NCI-H128 (cell line): Measurements from ENCODE around the gene ARHGEF28.

Source experiments
- DNase-seq: peaks from one replicate; lab custom pipeline; 2025; ENCODE audit not compliant: unreplicated experiment; lab: John Stamatoyannopoulos, UW

The ARHGEF28 gene

DNA sequence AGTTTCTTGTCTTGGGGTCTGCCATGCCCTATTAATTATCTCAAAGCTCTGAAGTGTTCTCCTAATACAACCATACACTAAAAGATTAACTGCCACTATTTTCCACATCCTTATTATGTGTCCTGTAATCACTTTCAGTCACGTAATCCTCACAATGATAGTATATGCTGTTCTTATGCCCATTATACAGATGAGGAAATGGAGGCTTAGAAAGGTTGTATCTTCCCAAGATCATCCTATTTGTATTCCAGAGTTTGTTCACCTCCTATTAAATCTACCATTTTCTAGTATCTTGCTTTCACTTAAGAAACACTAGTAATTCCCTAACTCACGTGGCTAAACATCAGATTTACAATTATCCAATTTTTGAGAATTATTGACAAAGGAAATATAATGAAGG, 2.9 kb upstream of the ARHGEF28 start:
- DNase-seq = no peak

DNA sequence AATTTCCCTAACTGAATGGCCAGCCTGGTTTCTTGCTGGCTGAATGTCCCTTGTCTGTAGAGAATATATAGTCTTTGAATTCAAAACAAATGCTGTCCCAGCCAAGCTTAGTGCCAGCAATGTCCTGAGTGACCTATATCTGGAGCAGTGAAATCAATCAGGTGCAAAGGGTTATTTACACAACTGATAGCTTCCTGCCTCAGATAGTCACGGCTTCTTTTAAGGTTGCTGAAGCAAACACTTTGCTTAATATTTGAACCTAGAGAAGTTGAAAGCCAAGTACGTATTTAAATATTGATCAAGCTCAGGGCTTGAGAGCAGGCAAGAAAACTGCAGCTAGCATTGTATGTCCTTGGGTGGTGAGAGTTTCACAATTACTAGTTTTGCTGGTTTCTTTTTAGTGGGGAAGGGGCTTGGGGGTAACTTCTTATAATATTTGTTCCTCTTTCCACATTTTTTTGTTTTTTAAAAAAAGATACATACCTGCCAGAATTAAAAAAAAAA, 2.0 kb upstream of the ARHGEF28 start:
- DNase-seq = no peak

DNA sequence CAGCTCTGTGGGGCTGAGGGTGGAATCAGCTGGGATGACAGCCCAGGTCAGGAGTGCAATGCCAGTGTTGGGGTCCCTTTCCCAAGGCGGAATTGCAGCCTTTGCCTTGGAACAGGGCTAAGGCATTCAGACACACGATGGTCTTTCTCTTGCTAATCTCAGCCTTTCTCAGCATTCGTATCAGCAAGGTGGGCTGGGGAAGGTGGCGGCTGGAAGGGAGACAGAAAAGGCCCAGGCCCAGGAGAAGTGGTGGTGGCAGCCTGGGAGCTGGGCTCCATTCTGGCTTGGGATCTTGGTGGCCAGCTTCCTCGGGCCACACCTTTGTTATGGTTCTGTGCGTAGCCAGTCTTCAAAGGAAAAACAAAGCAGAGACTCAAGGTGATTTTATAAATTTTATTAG, 1.1 kb upstream of the ARHGEF28 start:
- no peak for DNase-seq

DNA sequence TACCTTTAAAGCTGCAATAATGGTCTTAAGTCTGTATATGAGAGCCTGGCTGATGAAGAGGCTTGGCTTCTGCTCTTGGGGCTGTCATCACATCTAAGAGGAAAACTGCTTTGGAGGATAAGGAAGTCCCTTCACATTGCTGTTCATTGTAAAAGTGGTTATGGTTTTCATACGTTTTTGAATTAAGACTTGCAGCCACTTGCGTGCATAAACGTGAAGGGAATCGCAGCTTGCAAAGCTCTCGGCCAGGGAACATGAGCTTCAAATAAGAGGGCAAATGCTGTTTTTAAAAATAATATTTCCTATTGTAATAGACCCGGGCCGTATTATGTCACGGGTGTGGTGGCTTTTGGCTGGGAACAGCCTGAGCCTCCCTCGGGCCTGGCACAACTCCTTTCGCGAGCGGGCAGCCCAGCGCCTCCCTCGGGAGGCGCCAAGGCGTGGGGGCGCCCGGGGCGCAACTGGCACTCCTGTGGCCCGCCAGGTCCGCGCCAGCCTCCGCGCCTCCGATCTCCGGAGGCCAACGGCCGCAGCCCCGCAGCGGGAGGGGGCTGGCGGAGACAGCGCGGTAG, 538 bp upstream of the ARHGEF28 start:
- no peak for DNase-seq

DNA sequence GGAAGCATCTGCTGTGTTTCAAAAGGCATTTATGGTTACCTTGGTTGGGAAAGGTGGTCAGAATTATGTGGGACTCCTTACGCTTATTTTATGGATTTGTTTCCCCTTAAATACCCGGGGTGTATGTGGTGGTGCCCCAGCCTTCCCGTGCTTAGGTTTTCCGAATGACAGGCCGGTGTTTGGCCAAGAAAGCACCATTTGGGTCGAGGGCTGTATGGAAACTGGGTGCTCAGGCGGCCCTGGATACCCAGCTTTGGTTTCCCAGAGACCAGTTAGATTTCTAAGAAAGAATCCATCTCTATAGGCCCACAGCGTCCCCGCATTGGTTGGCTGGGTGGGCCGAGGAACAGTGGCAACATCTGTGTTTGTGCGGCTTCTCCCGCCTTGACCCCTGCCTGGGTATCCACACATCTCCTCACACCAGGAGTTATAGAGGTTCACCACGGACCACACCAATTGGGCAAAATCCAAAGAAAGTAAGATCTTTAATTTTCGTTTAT, 868 bp downstream of the ARHGEF28 start:
- DNase-seq = no peak

DNA sequence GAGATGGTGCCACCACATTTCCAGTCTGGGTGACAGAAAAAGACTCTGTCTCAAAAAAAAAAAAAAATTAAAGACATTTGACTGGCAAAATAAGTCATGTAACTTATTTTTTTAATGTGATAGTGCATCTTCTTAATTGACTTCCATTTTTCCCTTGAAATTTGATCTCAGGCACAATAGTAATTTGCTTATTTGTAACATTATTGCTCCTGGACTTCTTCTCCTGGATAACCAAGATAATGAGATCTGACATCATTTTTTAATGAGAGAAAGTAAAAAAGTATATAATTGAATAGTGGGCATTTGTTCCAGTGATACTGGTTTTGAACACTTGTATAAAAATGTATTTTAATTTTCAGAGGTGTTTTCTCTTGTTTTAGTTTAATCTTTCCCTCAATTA, 3.5 kb downstream of the ARHGEF28 start:
- DNase-seq = no peak

DNA sequence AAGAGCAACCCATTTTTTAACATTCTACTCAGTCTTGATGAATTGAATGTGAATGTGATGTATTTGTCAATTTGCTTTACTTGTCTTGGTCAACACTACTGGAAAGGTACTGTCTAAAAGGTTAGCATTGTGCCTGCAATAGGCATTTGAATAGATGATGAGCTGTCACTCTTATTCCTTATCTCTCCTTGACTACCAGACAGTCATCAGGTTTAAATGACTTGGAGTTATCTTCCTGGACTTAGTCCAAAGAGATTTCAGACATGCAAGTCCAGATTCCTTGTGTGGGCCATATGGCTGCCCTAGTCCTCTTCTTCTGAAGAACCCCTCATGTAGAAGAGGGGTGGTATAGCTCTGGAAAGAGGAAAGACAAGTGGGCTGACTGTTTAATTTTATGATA, 4.8 kb downstream of the ARHGEF28 start:
- DNase-seq = no peak

DNA sequence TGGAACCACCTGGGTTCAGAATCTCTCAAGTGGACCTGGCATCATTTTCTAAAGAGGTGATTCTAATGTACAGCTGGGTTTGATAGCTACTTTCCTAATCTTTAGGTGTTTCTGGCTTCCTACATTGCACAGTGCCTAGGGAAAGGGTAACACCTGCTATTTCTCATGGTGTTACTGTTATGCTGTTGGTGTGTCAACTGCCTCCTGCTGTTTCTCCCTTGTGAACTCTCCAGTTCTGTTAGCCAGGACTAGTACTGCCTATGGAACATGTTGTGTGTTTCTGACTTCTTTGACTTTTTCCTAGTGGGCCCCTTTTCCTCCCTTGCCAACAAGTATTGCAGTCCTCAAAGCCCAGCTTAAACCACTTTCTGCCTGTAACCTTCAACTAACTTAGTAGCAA, 5.5 kb downstream of the ARHGEF28 start:
- DNase-seq = no peak

DNA sequence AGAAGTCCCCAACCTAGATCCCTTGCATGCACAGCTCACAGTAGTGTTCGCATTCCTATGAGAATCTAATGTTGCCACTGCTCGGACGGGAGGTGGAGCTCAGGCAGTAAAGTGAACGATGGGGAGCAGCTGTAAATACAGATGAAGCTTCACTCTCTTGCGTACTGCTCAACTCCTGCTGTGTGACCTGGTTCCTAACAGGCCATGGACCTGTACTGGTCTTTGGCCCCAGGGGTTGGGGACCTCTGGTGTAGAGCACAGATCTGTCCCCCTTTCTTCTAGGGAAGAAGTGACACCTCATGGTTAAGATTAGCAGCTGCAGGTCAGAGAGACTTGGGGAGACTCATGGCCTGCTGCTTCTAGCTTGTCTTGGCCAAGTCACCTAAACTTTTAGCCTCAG, 7.1 kb downstream of the ARHGEF28 start:
- DNase-seq = no peak

DNA sequence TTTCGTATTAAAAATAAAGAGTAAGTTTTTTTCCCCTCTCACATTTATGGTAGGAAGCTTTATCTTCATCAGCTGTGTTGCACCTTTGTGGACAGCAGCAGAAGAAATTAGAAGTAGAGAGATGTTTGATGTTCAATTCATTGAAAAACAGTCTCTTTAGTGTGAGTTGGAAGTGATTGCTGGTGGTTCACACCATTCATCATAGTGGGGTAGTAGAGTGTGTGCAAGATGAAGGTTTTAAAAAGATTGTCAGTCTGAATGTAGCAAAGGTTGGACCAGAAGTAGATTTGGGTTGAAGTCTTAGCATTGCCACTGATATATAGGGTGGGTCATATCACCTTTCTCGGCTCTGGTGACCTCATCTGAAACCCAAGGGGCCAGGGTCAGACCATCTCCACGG, 10.4 kb downstream of the ARHGEF28 start:
- DNase-seq = no peak

DNA sequence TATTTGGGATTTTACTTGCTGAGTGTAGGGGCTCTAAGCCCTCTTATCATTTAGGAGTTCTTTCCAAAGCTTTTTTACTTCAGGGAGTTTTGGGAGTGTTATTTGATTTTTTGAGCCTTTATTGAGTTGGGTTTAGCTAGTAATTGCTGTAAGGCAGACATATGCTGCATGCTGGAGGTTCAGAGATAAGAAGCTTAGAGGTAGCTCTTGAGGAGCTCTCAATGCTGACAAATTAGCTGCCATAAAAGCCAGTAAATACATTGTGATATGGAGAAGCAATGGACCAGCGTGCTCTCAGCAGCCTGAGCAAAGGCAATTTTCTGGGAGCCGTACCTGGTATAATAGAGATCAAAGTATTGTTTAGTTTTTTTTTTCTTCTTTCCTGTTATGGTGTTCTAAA, 11.6 kb downstream of the ARHGEF28 start:
- no peak for DNase-seq

DNA sequence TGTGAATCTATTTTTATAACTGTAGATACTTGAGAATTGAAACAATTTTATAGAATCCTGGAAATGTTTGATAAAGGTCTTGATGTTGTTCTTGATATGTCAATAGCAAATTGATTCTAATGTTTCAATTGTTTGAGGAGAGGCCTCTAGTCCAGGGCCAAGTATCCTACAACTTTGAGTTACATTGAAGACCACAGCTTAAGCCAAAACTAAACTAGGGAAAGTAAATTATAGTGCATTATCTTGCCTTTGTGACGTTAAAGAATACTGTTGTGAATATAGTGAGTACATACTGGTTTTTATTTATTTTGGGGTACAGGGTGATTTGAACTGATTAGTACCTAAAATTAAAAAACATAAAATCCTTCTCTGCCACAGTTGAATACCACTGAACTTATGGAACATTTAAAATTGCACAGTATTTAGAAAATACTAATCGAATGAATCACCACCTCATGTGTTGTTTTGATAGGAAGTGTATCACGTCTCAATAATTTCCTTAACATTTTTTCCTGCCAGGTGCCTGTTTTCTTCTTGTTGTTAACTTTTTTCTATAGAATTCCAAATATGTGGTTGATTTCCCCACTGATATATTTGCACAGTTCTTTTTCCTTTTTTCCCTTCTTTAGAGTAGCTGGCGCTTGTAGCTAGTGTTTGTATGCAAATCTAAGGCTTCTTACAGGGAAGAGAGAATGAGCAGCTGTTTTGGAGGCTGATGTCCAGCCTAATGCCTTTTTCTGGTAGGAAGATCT, 12.5 kb downstream of the ARHGEF28 start:
- no peak for DNase-seq

DNA sequence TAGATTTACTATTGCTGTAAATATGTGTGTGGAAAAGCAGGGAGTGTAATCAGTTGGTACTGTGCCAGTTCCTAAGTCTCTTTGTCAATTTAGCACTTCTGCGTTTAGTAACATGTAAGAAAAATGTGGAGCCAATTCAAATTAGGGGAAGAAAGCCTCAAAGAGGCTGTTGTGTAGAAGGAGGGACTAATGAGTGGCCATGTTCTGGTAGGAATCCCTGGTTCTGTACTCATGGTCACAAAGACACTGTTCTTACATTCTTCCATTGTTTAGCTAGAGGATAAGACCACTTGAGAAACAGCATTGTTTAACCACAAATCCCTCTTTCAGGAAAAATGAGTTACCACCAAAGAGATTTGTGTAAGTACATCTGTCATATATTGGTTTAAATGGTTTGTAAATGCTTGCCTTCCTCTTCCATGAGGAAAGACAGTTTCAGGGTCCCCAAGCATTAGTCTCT, 14.9 kb downstream of the ARHGEF28 start:
- no peak for DNase-seq

DNA sequence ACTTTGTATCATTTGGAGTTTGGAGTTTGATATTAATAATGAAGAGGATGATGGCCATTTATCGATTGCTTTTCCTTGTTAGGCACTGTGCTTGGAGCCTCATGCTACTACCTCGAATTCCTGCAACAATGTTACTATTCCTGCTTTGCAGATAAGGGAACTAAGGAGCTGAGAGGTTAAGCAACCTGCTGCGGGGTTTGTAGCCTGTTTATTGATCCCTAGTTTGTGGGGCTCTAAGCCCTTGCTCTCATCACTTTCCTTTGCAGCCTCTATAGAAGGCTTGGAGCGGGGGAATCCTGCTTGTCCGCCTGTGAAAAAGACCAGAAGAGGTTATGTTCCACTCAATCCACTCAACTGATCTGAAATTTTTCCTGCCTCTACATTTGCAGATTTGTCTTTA, 15.8 kb downstream of the ARHGEF28 start:
- no peak for DNase-seq

DNA sequence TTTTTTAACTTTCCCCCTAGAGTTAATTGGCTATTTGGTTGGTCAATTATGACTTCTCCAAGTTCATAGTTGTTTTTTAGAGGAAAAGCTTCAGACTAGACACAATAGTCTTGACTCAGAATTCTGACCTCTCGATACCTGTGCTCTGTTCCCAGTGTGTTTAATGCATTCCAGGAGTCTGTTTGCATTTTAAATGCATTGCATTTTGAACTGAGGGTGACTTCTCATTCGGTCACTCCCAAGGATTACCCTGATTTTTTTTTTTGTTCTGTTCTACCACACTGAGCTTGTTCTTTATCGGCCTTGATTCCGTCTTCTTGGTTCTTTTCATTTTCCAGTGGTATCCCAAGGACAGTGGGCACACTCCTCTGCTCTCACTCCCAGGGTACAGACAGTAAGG, 16.3 kb downstream of the ARHGEF28 start:
- DNase-seq = no peak

DNA sequence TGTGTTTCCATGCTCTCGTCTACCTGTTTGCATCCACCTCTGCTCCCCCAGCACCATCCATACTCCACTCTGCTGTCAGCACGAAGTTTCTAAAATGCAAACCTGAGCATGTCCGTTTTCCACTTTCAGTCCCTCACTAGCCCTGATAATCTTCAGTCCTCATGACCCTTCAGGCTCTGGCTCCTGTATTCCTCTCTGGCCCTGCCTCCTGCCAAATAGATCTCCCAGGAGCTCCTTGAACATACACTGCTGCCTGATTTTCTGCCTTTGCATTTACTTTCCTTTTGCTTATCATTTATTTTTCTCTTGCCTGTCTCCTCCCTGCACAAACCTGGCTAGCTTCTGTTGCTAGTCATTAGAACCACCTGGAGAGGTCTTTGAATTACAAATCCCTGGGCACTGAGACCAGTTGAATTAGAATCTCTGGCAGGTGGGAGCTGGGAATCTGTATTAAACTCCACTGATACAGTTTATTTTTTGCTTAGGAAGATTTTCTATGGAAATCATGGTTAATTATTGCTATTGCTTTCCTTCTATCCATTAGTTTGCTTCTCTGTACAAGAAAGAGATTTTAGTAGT, 18.5 kb downstream of the ARHGEF28 start:
- no peak for DNase-seq

DNA sequence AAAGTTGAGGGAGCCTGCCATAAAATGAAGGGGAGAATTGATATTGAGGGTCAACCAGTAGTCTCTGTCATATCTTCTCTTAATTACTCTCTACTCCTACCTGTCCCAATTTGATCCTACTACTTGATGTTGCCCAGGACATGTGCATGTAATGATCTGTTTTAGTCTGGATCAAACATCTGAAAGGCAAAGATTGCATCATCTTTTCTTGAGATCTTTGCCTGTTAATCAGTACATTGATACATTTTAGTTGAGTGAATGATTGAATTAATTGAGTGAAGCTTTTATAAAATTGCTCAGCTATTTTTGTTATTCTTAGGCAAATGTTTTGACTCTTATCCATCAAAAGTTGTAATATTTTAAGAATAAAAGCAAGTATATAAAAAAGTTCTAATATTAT, 21.7 kb downstream of the ARHGEF28 start:
- no peak for DNase-seq

DNA sequence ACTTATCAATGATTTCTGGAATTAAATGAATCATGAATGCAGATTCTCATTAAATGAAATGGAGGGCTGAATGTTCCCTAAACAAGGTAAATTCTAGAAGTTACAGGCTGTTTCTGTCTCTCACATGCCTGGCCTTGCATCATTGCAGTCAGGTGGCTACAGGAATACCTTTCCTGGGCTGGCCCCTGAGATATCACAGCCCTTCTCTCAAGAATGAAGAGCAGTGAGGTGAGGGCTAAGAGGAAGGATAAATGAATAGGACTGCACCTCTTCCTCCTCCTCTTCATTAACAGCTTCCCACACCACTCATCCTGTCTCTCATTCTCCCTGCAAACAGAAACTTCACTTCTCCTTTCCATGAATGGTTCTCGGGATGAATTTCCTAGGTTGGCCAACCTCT, 22.5 kb downstream of the ARHGEF28 start:
- no peak for DNase-seq

DNA sequence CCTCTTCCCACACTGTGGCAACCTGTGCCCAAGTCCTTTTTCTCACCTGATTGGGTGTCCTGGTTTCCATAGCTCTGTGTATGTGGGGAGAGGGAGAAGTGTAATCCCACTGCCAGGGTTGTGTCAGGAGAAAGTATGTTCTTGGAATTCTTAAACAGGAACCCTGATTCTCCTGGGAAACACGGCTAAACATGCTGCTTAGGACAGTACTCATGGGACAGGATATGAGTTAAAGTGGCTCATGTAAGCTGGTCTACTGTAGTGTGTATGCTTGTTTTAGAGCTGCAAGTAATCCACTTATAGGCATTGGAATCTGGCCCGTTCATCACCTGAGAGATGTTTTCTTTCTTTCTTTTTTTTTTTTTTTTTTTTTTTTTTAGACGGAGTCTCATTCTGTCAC, 23.9 kb downstream of the ARHGEF28 start:
- DNase-seq = no peak

DNA sequence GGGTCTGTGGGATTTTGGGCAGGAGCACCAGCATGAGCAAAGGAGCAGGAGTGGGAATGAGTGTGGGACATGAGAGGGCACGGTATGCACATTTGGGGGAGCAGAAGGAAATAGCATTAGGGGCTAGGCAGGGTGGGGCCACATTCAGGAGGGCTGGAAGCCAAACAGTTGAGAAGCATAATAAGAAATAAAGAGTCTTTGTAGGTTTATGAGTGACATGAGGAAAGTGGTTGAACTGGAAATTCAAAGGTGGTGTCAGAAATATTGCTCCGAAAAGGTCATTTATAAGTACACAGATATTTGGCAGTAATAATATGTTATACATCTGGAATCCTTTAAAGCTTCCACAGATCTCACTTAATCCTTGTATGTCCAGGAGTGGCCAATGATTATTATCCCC, 26.4 kb downstream of the ARHGEF28 start:
- no peak for DNase-seq

DNA sequence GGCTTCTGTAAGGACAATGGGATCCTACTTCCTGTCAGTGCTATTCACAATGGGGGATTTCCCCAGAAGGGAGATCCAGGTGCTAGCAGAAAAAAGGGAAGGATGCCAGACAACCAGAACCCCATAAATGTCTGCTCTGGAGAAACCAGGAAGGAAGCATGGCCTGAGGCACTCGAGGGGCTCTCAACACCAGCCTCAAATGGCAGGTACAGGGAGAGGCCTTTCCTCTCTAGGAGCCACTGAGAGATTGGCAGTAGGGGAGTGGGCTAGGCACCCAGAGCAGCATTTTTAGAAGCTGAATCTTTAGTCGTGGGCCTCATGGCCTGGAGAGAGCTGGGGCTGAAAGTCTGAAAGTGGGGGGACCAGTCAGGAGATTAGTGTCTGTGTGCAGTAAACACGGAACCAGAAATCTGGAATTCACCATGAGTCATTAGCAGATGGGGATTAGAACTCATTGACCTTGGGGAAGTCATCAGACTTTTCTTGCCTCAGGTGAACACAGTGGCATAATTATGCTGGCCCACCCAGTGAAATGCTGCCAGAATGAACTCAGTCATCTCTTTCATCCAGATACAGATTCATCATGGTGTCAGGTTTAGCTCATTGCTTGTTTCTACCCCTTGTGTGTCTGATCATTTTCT, 28.3 kb downstream of the ARHGEF28 start:
- no peak for DNase-seq

DNA sequence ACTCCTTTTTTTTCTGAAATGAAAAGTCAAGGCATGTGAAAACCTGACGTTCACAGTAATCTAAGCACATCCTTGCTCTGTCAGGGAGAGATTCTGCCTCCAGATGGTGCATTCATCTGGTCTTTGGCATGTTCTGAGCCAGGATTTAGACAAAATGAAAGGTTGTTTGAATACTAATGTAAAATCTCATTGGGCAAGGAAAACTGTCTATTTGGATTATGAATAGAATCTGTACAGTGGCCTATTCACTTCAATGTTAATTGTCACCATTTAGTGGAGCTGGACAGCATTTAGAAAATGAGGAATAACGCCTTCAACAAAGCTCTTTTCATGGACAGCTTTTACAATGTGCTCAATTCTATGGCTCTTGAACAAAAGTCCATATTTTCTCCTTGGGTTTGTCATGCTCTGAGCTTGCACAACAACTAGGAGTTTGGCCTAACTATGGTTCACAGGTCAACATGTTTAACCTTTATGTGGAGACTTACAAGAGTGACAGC, 28.9 kb downstream of the ARHGEF28 start:
- DNase-seq = no peak
